Activated T-cell treated with anti-CD3 and anti-CD28 coated beads for 1 hour (primary cell): Measurements from ENCODE around the gene PDE2A.

Experiments
- DNase-seq: peaks from one replicate; pipeline ENCODE4 v3.0.0-alpha.2; 2020; ENCODE audit warnings: low read depth

Gene PDE2A

GRCh38 chr11:72588421-72589410 lies 85.5 kb downstream of the PDE2A start:
- DNase-seq = no peak

GRCh38 chr11:72587696-72588095 lies 86.5 kb downstream of the PDE2A start:
- DNase-seq = no peak

- no peak for DNase-seq
Measured at GRCh38 chr11:72586321-72587090, 87.7 kb downstream of the PDE2A start.

GRCh38 chr11:72585762-72586311 lies 88.4 kb downstream of the PDE2A start:
- DNase-seq = peak; percentile 41

- DNase-seq = no peak
Measured at GRCh38 chr11:72584939-72585597, 89.2 kb downstream of the PDE2A start.

- peak; percentile 41 for DNase-seq
Measured at GRCh38 chr11:72584293-72584938, 89.8 kb downstream of the PDE2A start.

- DNase-seq = no peak
Measured at GRCh38 chr11:72583616-72584292, 90.5 kb downstream of the PDE2A start.

GRCh38 chr11:72583177-72583553 lies 91.1 kb downstream of the PDE2A start:
- no peak for DNase-seq

- DNase-seq = no peak
Measured at GRCh38 chr11:72582206-72583176, 91.7 kb downstream of the PDE2A start.

GRCh38 chr11:72581067-72581466 lies 93.2 kb downstream of the PDE2A start:
- DNase-seq = no peak

- no peak for DNase-seq
Measured at GRCh38 chr11:72580642-72580950, 93.6 kb downstream of the PDE2A start.

- no peak for DNase-seq
Measured at GRCh38 chr11:72579816-72580641, 94.2 kb downstream of the PDE2A start.

- no peak for DNase-seq
Measured at GRCh38 chr11:72578991-72579815, 95.0 kb downstream of the PDE2A start.

GRCh38 chr11:72578566-72578965 lies 95.7 kb downstream of the PDE2A start:
- no peak for DNase-seq

GRCh38 chr11:72578051-72578450 lies 96.2 kb downstream of the PDE2A start:
- DNase-seq = no peak

- no peak for DNase-seq
Measured at GRCh38 chr11:72577271-72577721, 96.9 kb downstream of the PDE2A start.

- no peak for DNase-seq
Measured at GRCh38 chr11:72576661-72577060, 97.6 kb downstream of the PDE2A start.

GRCh38 chr11:72576243-72576595 lies 98.0 kb downstream of the PDE2A start:
- DNase-seq = no peak
